ENCODE data around the gene MSH3. TPM values are rescaled to one million over a fixed set of nuclear protein-coding genes. Genes with fewer than 3 reads are reported as not detected.
"Not testable (repeated sequence)": the region's sequence is repeated elsewhere in the genome, so short reads cannot be mapped to it uniquely, and the experiment has no call there.

MSH3 gene
- total RNA-seq, 2 donors from 2014 or later: 9.2 to 10.9 TPM

DNA sequence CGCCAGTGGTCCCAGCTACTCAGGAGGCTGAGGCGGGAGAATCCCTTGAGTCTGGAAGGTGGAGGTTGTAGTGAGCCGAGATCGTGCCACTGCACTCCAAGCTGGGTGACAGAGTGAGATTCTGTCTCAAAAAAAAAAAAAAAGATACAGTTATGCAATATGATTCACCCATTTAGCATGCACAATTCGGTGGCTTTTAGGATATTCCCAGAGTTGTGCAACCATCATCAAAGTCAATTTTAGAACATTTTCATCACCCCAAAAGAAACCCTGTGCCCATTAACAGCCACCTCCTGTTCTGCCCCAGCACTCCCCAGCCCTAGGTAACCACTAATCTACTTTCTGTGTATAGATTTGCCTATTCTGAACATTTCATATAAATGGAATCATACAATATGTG, 4.7 kb downstream of the MSH3 start:
- 89 to 92% methylated on average over 5 of the region's 5 CpGs for WGBS, 2 donors
- TF ChIP-seq, protein P1, sequence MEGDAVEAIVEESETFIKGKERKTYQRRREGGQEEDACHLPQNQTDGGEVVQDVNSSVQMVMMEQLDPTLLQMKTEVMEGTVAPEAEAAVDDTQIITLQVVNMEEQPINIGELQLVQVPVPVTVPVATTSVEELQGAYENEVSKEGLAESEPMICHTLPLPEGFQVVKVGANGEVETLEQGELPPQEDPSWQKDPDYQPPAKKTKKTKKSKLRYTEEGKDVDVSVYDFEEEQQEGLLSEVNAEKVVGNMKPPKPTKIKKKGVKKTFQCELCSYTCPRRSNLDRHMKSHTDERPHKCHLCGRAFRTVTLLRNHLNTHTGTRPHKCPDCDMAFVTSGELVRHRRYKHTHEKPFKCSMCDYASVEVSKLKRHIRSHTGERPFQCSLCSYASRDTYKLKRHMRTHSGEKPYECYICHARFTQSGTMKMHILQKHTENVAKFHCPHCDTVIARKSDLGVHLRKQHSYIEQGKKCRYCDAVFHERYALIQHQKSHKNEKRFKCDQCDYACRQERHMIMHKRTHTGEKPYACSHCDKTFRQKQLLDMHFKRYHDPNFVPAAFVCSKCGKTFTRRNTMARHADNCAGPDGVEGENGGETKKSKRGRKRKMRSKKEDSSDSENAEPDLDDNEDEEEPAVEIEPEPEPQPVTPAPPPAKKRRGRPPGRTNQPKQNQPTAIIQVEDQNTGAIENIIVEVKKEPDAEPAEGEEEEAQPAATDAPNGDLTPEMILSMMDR (IDR thresholded peaks at IDR 0.05): no peak
- TF ChIP-seq POLR2A (IDR thresholded peaks at IDR 0.05): no peak
- Histone ChIP-seq H3K9me3 (no peaks in the 10 kb centered on the region), H3K4me1 (peaks cover 13% of the 10 kb centered on the region), H3K4me3 (no peak overlapping the region), H3K27me3 (no peaks in the 10 kb centered on the region), H3K36me3 (replicated peaks in 1 of 2; ENCODE audit: insufficient read depth in 1 of 2, low read depth in 2 of 2) (peaks cover 0 to 11% of the 10 kb centered on the region in 2 donors), H3K27ac (no peak overlapping the region)
- DNase-seq (no peak), ATAC-seq (no peak)
- intact Hi-C loops (cut with DNase I): loop anchor here (10.0 kb wide), 1 partner anchor 174 kb away; the partner anchor contains the start of gene FAM151B

DNA sequence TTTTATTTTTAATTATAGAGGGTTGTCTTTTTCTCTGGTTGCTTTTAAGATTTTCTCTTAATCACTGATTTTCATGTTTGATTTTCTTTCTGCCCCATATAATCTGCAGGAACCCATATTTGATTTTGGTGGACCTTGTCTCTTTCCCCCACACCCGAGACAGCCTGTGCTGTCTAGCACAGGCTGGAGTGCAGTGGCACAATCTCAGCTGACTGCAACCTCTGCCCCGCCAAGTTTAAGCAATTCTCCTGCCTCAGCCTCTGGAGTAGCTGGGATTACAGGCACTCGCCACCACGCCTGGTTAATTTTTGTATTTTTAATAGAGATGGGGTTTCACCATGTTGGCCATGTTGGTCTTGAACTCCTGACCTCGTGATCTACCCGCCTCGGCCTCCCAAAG, 6.2 kb downstream of the MSH3 start:
- H3K4me3 ChIP-seq; H3K4me1 ChIP-seq; H3K27ac ChIP-seq; H3K9me3 ChIP-seq; DNase-seq; intact Hi-C loops (cut with DNase I); H3K27me3 ChIP-seq; ATAC-seq: not testable (repeated sequence)
- 86 to 87% methylated on average over 7 of the region's 7 CpGs for WGBS, 2 donors
- peaks cover 0 to 11% of the 10 kb centered on the region in 2 donors for H3K36me3 ChIP-seq (replicated peaks in 1 of 2; ENCODE audit: insufficient read depth in 1 of 2, low read depth in 2 of 2)

DNA sequence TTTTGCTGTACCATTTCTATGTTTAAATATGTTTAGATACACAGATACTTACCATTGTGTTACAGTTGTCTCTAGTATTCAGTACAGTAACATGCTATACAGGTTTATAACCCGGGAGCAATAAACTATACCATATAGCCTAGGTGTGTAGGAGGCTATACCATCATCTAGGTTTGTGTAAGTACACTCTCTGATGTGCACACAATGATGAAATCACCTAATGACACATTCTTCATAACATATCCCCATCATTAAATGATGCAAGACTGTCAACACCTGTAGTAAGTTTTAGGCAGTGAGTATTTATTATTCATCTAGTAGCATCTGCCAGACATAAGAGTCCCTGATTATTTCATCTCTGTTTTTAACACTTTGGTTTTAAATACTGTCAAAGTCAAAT, 7.7 kb downstream of the MSH3 start:
- ATAC-seq: no peak
- TF ChIP-seq POLR2A (IDR thresholded peaks at IDR 0.05): no peak
- TF ChIP-seq, protein P1 (IDR thresholded peaks at IDR 0.05): no peak
- intact Hi-C loops (cut with DNase I): no loop called here
- Histone ChIP-seq H3K27ac (no peak overlapping the region), H3K36me3 (replicated peaks in 1 of 2; ENCODE audit: insufficient read depth in 1 of 2, low read depth in 2 of 2) (peaks cover 0 to 14% of the 10 kb centered on the region in 2 donors), H3K4me1 (no peaks in the 10 kb centered on the region), H3K4me3 (no peak overlapping the region), H3K27me3 (no peaks in the 10 kb centered on the region), H3K9me3 (no peaks in the 10 kb centered on the region)
- DNase-seq: no peak
- 0 to 48% methylated on average over 1 of the region's 1 CpG for WGBS, 2 donors

DNA sequence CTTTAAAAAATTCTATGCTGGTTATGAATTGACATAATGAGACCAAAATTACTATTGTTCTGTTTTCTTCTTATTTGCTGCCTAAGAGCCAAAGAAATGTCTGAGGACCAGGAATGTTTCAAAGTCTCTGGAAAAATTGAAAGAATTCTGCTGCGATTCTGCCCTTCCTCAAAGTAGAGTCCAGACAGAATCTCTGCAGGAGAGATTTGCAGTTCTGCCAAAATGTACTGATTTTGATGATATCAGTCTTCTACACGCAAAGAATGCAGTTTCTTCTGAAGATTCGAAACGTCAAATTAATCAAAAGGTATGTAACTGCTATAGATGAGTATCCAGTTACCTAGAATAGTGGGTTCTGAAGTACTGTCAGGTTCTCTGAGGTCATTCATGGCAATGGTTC, 10.6 kb downstream of the MSH3 start:
- Histone ChIP-seq H3K9me3 (no peaks in the 10 kb centered on the region), H3K36me3 (replicated peaks in 1 of 2; ENCODE audit: insufficient read depth in 1 of 2, low read depth in 2 of 2) (peaks cover 0 to 3% of the 10 kb centered on the region in 2 donors), H3K4me1 (no peaks in the 10 kb centered on the region), H3K27me3 (no peaks in the 10 kb centered on the region), H3K27ac (no peak overlapping the region), H3K4me3 (no peak overlapping the region)
- WGBS, 2 donors: 67 to 77% methylated on average over 4 of the region's 4 CpGs
- TF ChIP-seq POLR2A (IDR thresholded peaks at IDR 0.05): no peak
- TF ChIP-seq, protein P1 (IDR thresholded peaks at IDR 0.05): no peak
- ATAC-seq (no peak), DNase-seq (no peak)
- intact Hi-C loops (cut with DNase I): no loop called here

DNA sequence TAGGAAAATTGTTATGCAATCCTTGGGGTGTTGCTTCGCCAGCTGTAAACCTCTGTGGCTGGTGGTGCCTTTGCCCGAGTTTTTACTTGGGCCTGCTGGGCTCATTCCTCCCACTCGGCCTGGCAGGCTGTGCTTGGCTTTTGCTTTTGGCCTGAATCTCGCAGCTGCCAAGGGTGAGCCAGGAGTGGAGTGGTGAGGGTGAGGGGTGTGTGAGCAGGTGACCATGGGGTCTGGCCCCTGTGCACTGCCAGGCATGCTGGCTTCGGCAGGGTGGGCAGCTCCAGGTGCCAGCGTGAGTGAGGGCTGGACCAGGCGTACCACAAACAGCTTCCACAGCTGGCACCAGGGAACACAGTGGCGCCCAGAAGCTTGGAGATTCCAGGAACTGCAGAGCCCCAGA, 12.9 kb downstream of the MSH3 start:
- DNase-seq: no peak
- peaks cover 0 to 3% of the 10 kb centered on the region in 2 donors for H3K36me3 ChIP-seq (replicated peaks in 1 of 2; ENCODE audit: insufficient read depth in 1 of 2, low read depth in 2 of 2)

More for the DNA sequence above, 12.9 kb downstream of the MSH3 start:
- Histone ChIP-seq H3K9me3 (no peaks in the 10 kb centered on the region), H3K4me1 (no peaks in the 10 kb centered on the region), H3K27ac (no peak overlapping the region), H3K27me3 (no peaks in the 10 kb centered on the region), H3K4me3 (no peak overlapping the region)
- intact Hi-C loops (cut with DNase I): no loop called here
- WGBS, 2 donors: 59 to 77% methylated on average over 6 to 8 of the region's 8 CpGs
- TF ChIP-seq, protein P1 (IDR thresholded peaks at IDR 0.05): no peak
- TF ChIP-seq POLR2A (IDR thresholded peaks at IDR 0.05): no peak
- ATAC-seq: no peak

All from body of pancreas (tissue), 4 donors.